SK-N-SH treated with all-trans-retinoic acid at 6 μM for 48 hours (cell line): ENCODE results near the gene DYNC1LI1.

Experiments
- CSRNP3 ChIP-seq: fragments of 250-450 bp; sonication (Bioruptor Pico); IDR thresholded peaks from 2 replicates; pipeline ENCODE4 v1.5.1; 2021; ENCODE audit warnings: mild to moderate bottlenecking, moderate library complexity
- ESRRG ChIP-seq: fragments of 250-450 bp; sonication (Bioruptor Pico); IDR thresholded peaks from 2 replicates; pipeline ENCODE4 v1.6.1; 2021; ENCODE audit warnings: mild to moderate bottlenecking
- GLIS3 ChIP-seq: fragments of 250-450 bp; sonication (Bioruptor Pico); IDR thresholded peaks from 2 replicates; pipeline ENCODE4 v1.5.0; 2020; ENCODE audit warnings: mild to moderate bottlenecking, moderate library complexity
- RARB ChIP-seq: fragments of 250-450 bp; sonication (Bioruptor Pico); IDR thresholded peaks from 2 replicates; pipeline ENCODE4 v1.8.0; 2021; ENCODE audit warnings: mild to moderate bottlenecking, moderate library complexity
- TCF4 ChIP-seq: fragments of 250-450 bp; sonication (Bioruptor Pico); IDR thresholded peaks from 2 replicates; pipeline ENCODE4 v1.8.0; 2021; ENCODE audit warnings: mild to moderate bottlenecking, moderate library complexity, borderline replicate concordance
- TOX ChIP-seq: fragments of 250-450 bp; sonication (Bioruptor Pico); IDR thresholded peaks from 2 replicates; pipeline ENCODE4 v1.8.0; 2021; ENCODE audit warnings: mild to moderate bottlenecking, moderate library complexity, borderline replicate concordance
- ZC3H10 ChIP-seq: fragments of 250-450 bp; sonication (Bioruptor Pico); IDR thresholded peaks from 2 replicates; pipeline ENCODE4 v1.5.1; 2021; ENCODE audit warnings: mild to moderate bottlenecking, moderate library complexity
- ZFP3 ChIP-seq: fragments of 250-450 bp; sonication (Bioruptor Pico); IDR thresholded peaks from 2 replicates; pipeline ENCODE4 v1.5.0; 2020; ENCODE audit warnings: mild to moderate bottlenecking, moderate library complexity
- ZFP30 ChIP-seq: fragments of 450-650 bp; formaldehyde crosslinking; IDR thresholded peaks from 2 replicates; pipeline ENCODE4 v1.5.0; 2022; ENCODE audit warnings: mild to moderate bottlenecking, moderate library complexity
- ZNF70 ChIP-seq: fragments of 450-650 bp; formaldehyde crosslinking; IDR thresholded peaks from 2 replicates; pipeline ENCODE4 v1.5.0; 2020; ENCODE audit warnings: mild to moderate bottlenecking, moderate library complexity
- TF ChIP-seq, protein P1 (sequence below): fragments of 250-450 bp; sonication (Bioruptor Pico); IDR thresholded peaks from 2 replicates; pipeline ENCODE4 v1.8.0; 2020; ENCODE audit warnings: mild to moderate bottlenecking, moderate library complexity, borderline replicate concordance
- TF ChIP-seq, protein P2 (sequence below): fragments of 250-450 bp; sonication (Bioruptor Pico); IDR thresholded peaks from 2 replicates; pipeline ENCODE4 v1.8.0; 2021; ENCODE audit warnings: low read depth, mild to moderate bottlenecking, moderate library complexity, borderline replicate concordance

DNA sequence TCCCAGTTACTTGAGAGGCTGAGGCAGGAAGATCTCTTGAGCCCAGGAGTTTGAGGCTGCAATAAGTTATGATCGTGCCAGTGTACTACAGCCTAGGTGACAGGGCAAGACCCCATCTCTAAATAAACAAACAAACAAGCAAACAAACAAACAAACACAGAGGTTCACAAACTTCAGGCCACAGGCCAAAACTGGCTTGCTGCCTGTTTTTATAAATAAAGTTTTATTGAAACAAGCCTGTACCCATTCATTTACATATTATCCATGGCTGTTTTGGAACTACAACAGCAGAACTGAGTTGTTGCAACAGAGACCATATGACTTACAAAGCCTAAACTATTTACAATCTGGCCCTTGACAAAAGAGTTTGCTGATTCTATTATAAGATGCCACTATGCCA is 6.5 kb downstream of the DYNC1LI1 start:
- TF ChIP-seq TCF4 (CRISPR knock-in tag) (no peak), ZC3H10 (CRISPR knock-in tag) (no peak), GLIS3 (CRISPR knock-in tag) (no peak), RARB (CRISPR knock-in tag) (no peak), ESRRG (no peak), TOX (CRISPR knock-in tag) (no peak), ZFP30 (CRISPR knock-in tag) (no peak), ZNF70 (CRISPR knock-in tag) (no peak), ZFP3 (CRISPR knock-in tag) (no peak), CSRNP3 (CRISPR knock-in tag) (no peak)
- TF ChIP-seq, protein P1, sequence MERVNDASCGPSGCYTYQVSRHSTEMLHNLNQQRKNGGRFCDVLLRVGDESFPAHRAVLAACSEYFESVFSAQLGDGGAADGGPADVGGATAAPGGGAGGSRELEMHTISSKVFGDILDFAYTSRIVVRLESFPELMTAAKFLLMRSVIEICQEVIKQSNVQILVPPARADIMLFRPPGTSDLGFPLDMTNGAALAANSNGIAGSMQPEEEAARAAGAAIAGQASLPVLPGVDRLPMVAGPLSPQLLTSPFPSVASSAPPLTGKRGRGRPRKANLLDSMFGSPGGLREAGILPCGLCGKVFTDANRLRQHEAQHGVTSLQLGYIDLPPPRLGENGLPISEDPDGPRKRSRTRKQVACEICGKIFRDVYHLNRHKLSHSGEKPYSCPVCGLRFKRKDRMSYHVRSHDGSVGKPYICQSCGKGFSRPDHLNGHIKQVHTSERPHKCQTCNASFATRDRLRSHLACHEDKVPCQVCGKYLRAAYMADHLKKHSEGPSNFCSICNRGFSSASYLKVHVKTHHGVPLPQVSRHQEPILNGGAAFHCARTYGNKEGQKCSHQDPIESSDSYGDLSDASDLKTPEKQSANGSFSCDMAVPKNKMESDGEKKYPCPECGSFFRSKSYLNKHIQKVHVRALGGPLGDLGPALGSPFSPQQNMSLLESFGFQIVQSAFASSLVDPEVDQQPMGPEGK (CRISPR knock-in tag): no peak
- TF ChIP-seq, protein P2, sequence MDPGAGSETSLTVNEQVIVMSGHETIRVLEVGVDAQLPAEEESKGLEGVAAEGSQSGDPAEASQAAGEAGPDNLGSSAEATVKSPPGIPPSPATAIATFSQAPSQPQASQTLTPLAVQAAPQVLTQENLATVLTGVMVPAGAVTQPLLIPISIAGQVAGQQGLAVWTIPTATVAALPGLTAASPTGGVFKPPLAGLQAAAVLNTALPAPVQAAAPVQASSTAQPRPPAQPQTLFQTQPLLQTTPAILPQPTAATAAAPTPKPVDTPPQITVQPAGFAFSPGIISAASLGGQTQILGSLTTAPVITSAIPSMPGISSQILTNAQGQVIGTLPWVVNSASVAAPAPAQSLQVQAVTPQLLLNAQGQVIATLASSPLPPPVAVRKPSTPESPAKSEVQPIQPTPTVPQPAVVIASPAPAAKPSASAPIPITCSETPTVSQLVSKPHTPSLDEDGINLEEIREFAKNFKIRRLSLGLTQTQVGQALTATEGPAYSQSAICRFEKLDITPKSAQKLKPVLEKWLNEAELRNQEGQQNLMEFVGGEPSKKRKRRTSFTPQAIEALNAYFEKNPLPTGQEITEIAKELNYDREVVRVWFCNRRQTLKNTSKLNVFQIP: no peak
